Stimulated activated naive CD4-positive, alpha-beta T cell (primary cell): ENCODE data around the gene LONP2.
"Not testable (repeated sequence)": the region's sequence is repeated elsewhere in the genome, so short reads cannot be mapped to it uniquely, and the experiment has no call there.

Source experiments
- DNase-seq, 6 experiments: peaks; one replicate each; lab custom pipeline; 2025; lab: John Stamatoyannopoulos, UW

Gene LONP2

GRCh38 chr16:48386559-48387312 lies 142.6 kb downstream of the LONP2 start:
- no peak for DNase-seq

- DNase-seq = no peak
These were observed 148.3 kb downstream of the LONP2 start for GRCh38 chr16:48392407-48392806.

GRCh38 chr16:48393485-48394354 lies 149.6 kb downstream of the LONP2 start:
- DNase-seq = no peak

GRCh38 chr16:48394355-48394703 lies 150.2 kb downstream of the LONP2 start:
- no peak for DNase-seq

- DNase-seq = no peak
These were observed 151.3 kb downstream of the LONP2 start for GRCh38 chr16:48395375-48395774.

GRCh38 chr16:48402547-48402946 lies 158.4 kb downstream of the LONP2 start:
- not testable (repeated sequence) for DNase-seq

GRCh38 chr16:48405153-48405552 lies 161.1 kb downstream of the LONP2 start:
- no peak for DNase-seq

GRCh38 chr16:48405907-48406306 lies 161.8 kb downstream of the LONP2 start:
- no peak for DNase-seq
